H1 (cell line): Measurements from ENCODE around the gene PFN3. TPM values are rescaled to one million over a fixed set of nuclear protein-coding genes. Genes with fewer than 3 reads are reported as not detected.

Experiments
- CTCF ChIA-PET: fragments of 300-600 bp; sonication (Branson Sonifier 250); formaldehyde crosslinking; loops from one replicate; lab custom pipeline; 2021; ENCODE audit not compliant: partially characterized antibody; lab: Charles Lee
- POLR2A ChIA-PET: fragments of 300-600 bp; sonication (Branson Sonifier 250); formaldehyde crosslinking; loops from one replicate; lab custom pipeline; 2021; ENCODE audit warnings: inconsistent platforms; ENCODE audit not compliant: partially characterized antibody; lab: Charles Lee
- DNase-seq, 2 experiments: peaks; one replicate each; pipeline versions ENCODE4 v3.0.0 to v3.0.0-alpha.2; 2010 to 2022; ENCODE audit warnings: low spot score in 2 of 2, low read depth in 1 of 2, mixed read lengths in 1 of 2
- FAIRE-seq: peaks from 2 replicates; lab custom pipeline; 2011; peaks lifted over from hg19 to GRCh38; lab: Jason Lieb, UNC
- H2AFZ ChIP-seq: 2 replicates; pipeline ENCODE4 v1.8.1; 2012; ENCODE audit warnings: low read length, inconsistent platforms
- H2AK5ac ChIP-seq: 2 replicates; pipeline ENCODE4 v1.6.1; 2013; ENCODE audit warnings: low read depth, low read length
- H2BK120ac ChIP-seq: replicated peaks from 2 replicates; pipeline ENCODE3; 2013; ENCODE audit warnings: low read depth, low read length, inconsistent platforms
- H2BK12ac ChIP-seq: 2 replicates; pipeline ENCODE4 v1.6.1; 2013; ENCODE audit warnings: low read depth, low read length
- H2BK15ac ChIP-seq: 2 replicates; pipeline ENCODE4 v1.6.1; 2013; ENCODE audit warnings: low read length
- H2BK20ac ChIP-seq: 2 replicates; pipeline ENCODE4 v1.6.1; 2013; ENCODE audit warnings: low read length
- H2BK5ac ChIP-seq: 2 replicates; pipeline ENCODE4 v1.6.1; 2013; ENCODE audit warnings: low read depth, low read length
- H3K14ac ChIP-seq: 2 replicates; pipeline ENCODE4 v1.6.1; 2013; ENCODE audit warnings: inconsistent platforms; ENCODE audit not compliant: insufficient read length
- H3K18ac ChIP-seq: 2 replicates; pipeline ENCODE4 v1.6.1; 2013; ENCODE audit warnings: low read length; ENCODE audit errors: extremely low read depth
- H3K23ac ChIP-seq: 2 replicates; pipeline ENCODE4 v1.6.1; 2013; ENCODE audit warnings: inconsistent platforms; ENCODE audit not compliant: insufficient read length
- H3K23me2 ChIP-seq: 2 replicates; pipeline ENCODE4 v1.6.1; 2013; ENCODE audit warnings: low read depth, low read length
- H3K27ac ChIP-seq: 2 replicates; pipeline ENCODE4 v1.6.1; 2011; ENCODE audit warnings: low read depth, low read length, inconsistent platforms
- H3K27me3 ChIP-seq, 4 experiments: replicated peaks in 1 of 4; 1 replicate in 1 of 4; 2 replicates in 3 of 4; pipeline versions ENCODE4 v1.6.1 to v1.8.1; 2011 to 2013; ENCODE audit warnings: low read length in 3 of 4, mild to moderate bottlenecking in 3 of 4, inconsistent platforms in 2 of 4, mixed read lengths in 2 of 4, moderate library complexity in 1 of 4; ENCODE audit not compliant: control insufficient read depth in 3 of 4, insufficient read depth in 3 of 4; ENCODE audit errors: extremely low read depth in 1 of 4
- H3K36me3 ChIP-seq, 4 experiments: 2 replicates each; pipeline versions ENCODE4 v1.6.1 to v1.8.1; 2011 to 2013; ENCODE audit warnings: mild to moderate bottlenecking in 4 of 4, low read length in 3 of 4, moderate library complexity in 2 of 4, control low read depth in 1 of 4, inconsistent platforms in 1 of 4; ENCODE audit not compliant: insufficient read depth in 4 of 4, control insufficient read depth in 2 of 4
- H3K4ac ChIP-seq: replicated peaks from 2 replicates; pipeline ENCODE3; 2013; ENCODE audit warnings: low read length, low read depth, mixed read lengths, inconsistent platforms; ENCODE audit not compliant: insufficient read length
- H3K4me1 ChIP-seq, 4 experiments: replicated peaks in 1 of 4; 1 replicate in 1 of 4; 2 replicates in 3 of 4; pipeline versions ENCODE4 v1.6.1 to v1.8.1; 2011 to 2013; ENCODE audit warnings: low read length in 3 of 4, inconsistent platforms in 2 of 4, mixed read lengths in 1 of 4; ENCODE audit not compliant: insufficient read depth in 4 of 4, control insufficient read depth in 3 of 4
- H3K4me2 ChIP-seq, 2 experiments: 2 replicates each; pipeline versions ENCODE4 v1.6.1 to v1.8.1; 2011 to 2013; ENCODE audit warnings: low read depth in 2 of 2, low read length in 2 of 2, control low read depth in 1 of 2, inconsistent platforms in 1 of 2, mild to moderate bottlenecking in 1 of 2; ENCODE audit not compliant: insufficient read depth in 1 of 2
- H3K4me3 ChIP-seq, 4 experiments: fragments of 200-600, 300-600 bp in 1 of 4; sonication (generic), shearing (Covaris generic), sonication (Bioruptor Twin) in 1 of 4; 2 replicates each; pipeline versions ENCODE4 v1.5.1 to v1.8.1; 2011 to 2016; ENCODE audit warnings: low read length in 4 of 4, low read depth in 3 of 4, control low read depth in 2 of 4, inconsistent platforms in 2 of 4, mild to moderate bottlenecking in 2 of 4, mixed read lengths in 1 of 4, moderate library complexity in 1 of 4; ENCODE audit not compliant: insufficient read depth in 2 of 4; ENCODE audit errors: extremely low read depth in 1 of 4
- H3K56ac ChIP-seq: replicated peaks from 2 replicates; pipeline ENCODE3; 2013; ENCODE audit warnings: low read depth, mild to moderate bottlenecking, mixed read lengths, low read length, inconsistent platforms; ENCODE audit not compliant: insufficient read length
- H3K79me1 ChIP-seq: 2 replicates; pipeline ENCODE4 v1.6.1; 2013; ENCODE audit warnings: low read depth, low read length, control low read depth
- H3K79me2 ChIP-seq, 2 experiments: 2 replicates each; pipeline versions ENCODE4 v1.6.1 to v1.8.1; 2012 to 2013; ENCODE audit warnings: low read length in 2 of 2, mild to moderate bottlenecking in 2 of 2, inconsistent platforms in 1 of 2; ENCODE audit not compliant: insufficient read depth in 2 of 2, control insufficient read depth in 1 of 2
- H3K9ac ChIP-seq, 4 experiments: replicated peaks in 1 of 4; 1 replicate in 1 of 4; 2 replicates in 3 of 4; pipeline versions ENCODE4 v1.6.1 to v1.8.1; 2011 to 2013; ENCODE audit warnings: low read depth in 3 of 4, low read length in 3 of 4, control low read depth in 2 of 4, mild to moderate bottlenecking in 2 of 4, moderate library complexity in 2 of 4, inconsistent platforms in 1 of 4; ENCODE audit errors: extremely low read depth in 1 of 4
- H3K9me3 ChIP-seq, 2 experiments: 2 replicates each; pipeline versions ENCODE4 v1.6.1 to v1.8.1; 2012 to 2013; ENCODE audit warnings: mild to moderate bottlenecking in 2 of 2, moderate library complexity in 2 of 2, control low read depth in 1 of 2, inconsistent platforms in 1 of 2, low read depth in 1 of 2, low read length in 1 of 2, mixed read lengths in 1 of 2; ENCODE audit not compliant: insufficient read depth in 2 of 2
- H4K20me1 ChIP-seq, 2 experiments: replicated peaks in 1 of 2; 2 replicates each; pipeline versions ENCODE3 to v1.8.1; 2011 to 2013; ENCODE audit warnings: inconsistent platforms in 2 of 2, low read length in 2 of 2, mild to moderate bottlenecking in 1 of 2; ENCODE audit not compliant: insufficient read depth in 2 of 2, control insufficient read depth in 1 of 2
- H4K5ac ChIP-seq: 2 replicates; pipeline ENCODE4 v1.6.1; 2013; ENCODE audit warnings: low read length, low read depth, mixed read lengths, inconsistent platforms; ENCODE audit not compliant: insufficient read length
- H4K8ac ChIP-seq: 2 replicates; pipeline ENCODE4 v1.8.0; 2013; ENCODE audit warnings: mild to moderate bottlenecking, moderate library complexity, low read length, inconsistent platforms; ENCODE audit not compliant: insufficient read depth; ENCODE audit errors: extremely low read depth
- H4K91ac ChIP-seq: replicated peaks from 2 replicates; pipeline ENCODE3; 2013; ENCODE audit warnings: low read length, mixed read lengths, inconsistent platforms; ENCODE audit not compliant: insufficient read length
- BCL11A ChIP-seq, 2 experiments: IDR thresholded peaks; one replicate each; pipeline ENCODE4 v1.6.1; 2011; ENCODE audit warnings: low read depth in 2 of 2, low read length in 2 of 2, mild to moderate bottlenecking in 2 of 2
- CBX5 ChIP-seq: fragments of 300-800, 300-1000 bp; sonication (generic); IDR thresholded peaks from 2 replicates; pipeline ENCODE4 v1.7.1; 2016; ENCODE audit warnings: antibody characterized with exemption, low read length, low read depth
- CBX8 ChIP-seq: fragments of 300-800, 300-1000 bp; sonication (generic); IDR thresholded peaks from 2 replicates; pipeline ENCODE4 v1.7.1; 2016; ENCODE audit warnings: low read depth, low read length, borderline replicate concordance
- E2F6 ChIP-seq: IDR thresholded peaks from 2 replicates; pipeline ENCODE4 v1.6.1; 2012; ENCODE audit warnings: inconsistent platforms
- EZH2 ChIP-seq: fragments of 200-600 bp; sonication (generic); IDR thresholded peaks from 2 replicates; pipeline ENCODE4 v1.7.1; 2012; ENCODE audit warnings: low read depth, mild to moderate bottlenecking, moderate library complexity, low read length, inconsistent platforms; ENCODE audit not compliant: severe bottlenecking
- MAFK ChIP-seq: IDR thresholded peaks from 2 replicates; pipeline ENCODE4 v1.6.1; 2012; ENCODE audit warnings: low read depth, mild to moderate bottlenecking, improper control_type of control experiment, low read length
- TAF1 ChIP-seq: IDR thresholded peaks from 2 replicates; pipeline ENCODE4 v1.6.1; 2011; ENCODE audit warnings: mild to moderate bottlenecking, low read depth, low read length
- ZNF274 ChIP-seq: IDR thresholded peaks from 2 replicates; pipeline ENCODE4 v1.7.0; 2012; ENCODE audit warnings: low read length, borderline replicate concordance; ENCODE audit errors: extremely low read depth
- WGBS, 2 experiments: shearing (Covaris generic) in 1 of 2; methylation state at CpG; one replicate each; pipeline versions ENCODE4 v1.1.6 to v1.1.7; 2013 to 2015; ENCODE audit warnings: low lambda C conversion rate in 2 of 2, mixed read lengths in 2 of 2, inconsistent platforms in 1 of 2, low coverage in 1 of 2, missing lambda C conversion rate in 1 of 2; ENCODE audit not compliant: insufficient replicate concordance in 2 of 2, insufficient coverage in 1 of 2, insufficient read length in 1 of 2; ENCODE audit errors: extremely low coverage in 1 of 2, missing lambda C conversion rate in 1 of 2; 5-methylcytosine and 5-hydroxymethylcytosine counted together
- polyA plus RNA-seq, 7 experiments: library from polyadenylated mRNA; depleted of rRNA in 3 of 7; stranded (reverse) in 5 of 7; unstranded in 2 of 7; fragments of >200 nt in 5 of 7; fragments of 200-250 nt in 2 of 7; gene quantifications; 1 replicate in 5 of 7; 2 replicates in 1 of 7; 4 replicates in 1 of 7; pipeline versions ENCODE4 v1.2.1 to v1.2.3, GENCODE V29; 2011 to 2013; ENCODE audit warnings: missing spikeins in 2 of 7, mixed read lengths in 2 of 7
- total RNA-seq: library from RNA; stranded (reverse); fragmentation: NEBNext Ultra II Directional; extraction: Animal tissue kit (Norgen Biotek cat#: 25700); gene quantifications from 2 replicates; pipeline ENCODE4 v1.2.1, GENCODE V29; 2021

The PFN3 gene
- total and polyA plus RNA-seq, 2 of the 8 experiments (the other 6 are each of a cell fraction or from before 2014, with no cell fraction given): not detected

- H3K9me3 ChIP-seq: no peaks in the 10 kb centered on the region
- H2AFZ ChIP-seq: no peak overlapping the region
- H3K4me2 ChIP-seq: no peak overlapping the region
- no peaks in the 10 kb centered on the region for H3K79me2 ChIP-seq
- no peak overlapping the region for H3K23ac ChIP-seq
- no peak overlapping the region for H4K91ac ChIP-seq
- H3K14ac ChIP-seq: no peak overlapping the region
- no peak overlapping the region for H2BK12ac ChIP-seq
- H2BK20ac ChIP-seq: no peak overlapping the region
- peaks cover 2% of the 10 kb centered on the region for H3K23me2 ChIP-seq
- H3K36me3 ChIP-seq: peaks cover 2 to 12% (median 5%) of the 10 kb centered on the region in 4 experiments; a peak in 3 of 8 replicates
- 91% methylated on average over 17 of the region's 26 CpGs; no CpG with 5 or more reads in 1 of the 2 experiments for WGBS, 2 experiments
- H3K79me1 ChIP-seq: no peaks in the 10 kb centered on the region; the same call in 1 of the 2 replicates
- H4K20me1 ChIP-seq: peaks cover 0 to 10% of the 10 kb centered on the region in 2 experiments
- H3K9ac ChIP-seq: no peak overlapping the region
- no peak overlapping the region for H2BK120ac ChIP-seq
- H2BK5ac ChIP-seq: no peak overlapping the region
- no peak overlapping the region for H2BK15ac ChIP-seq
- DNase-seq: no peak
- peaks cover 0 to 11% (median 1%) of the 10 kb centered on the region in 4 experiments; a peak in 5 of 7 replicates for H3K27me3 ChIP-seq
- no peak overlapping the region for H2AK5ac ChIP-seq
- no peak for FAIRE-seq
- no peak overlapping the region for H3K56ac ChIP-seq
- no peak overlapping the region for H3K4ac ChIP-seq
- no peak overlapping the region for H3K27ac ChIP-seq
- no peak overlapping the region for H3K4me3 ChIP-seq
- no peak overlapping the region; the same call in 1 of the 2 replicates for H3K18ac ChIP-seq
- no peak overlapping the region for H4K5ac ChIP-seq
- peaks cover 0 to 18% (median 9%) of the 10 kb centered on the region in 4 experiments; a peak in 6 of 7 replicates for H3K4me1 ChIP-seq
- no peak overlapping the region for H4K8ac ChIP-seq
- ChIA-PET CTCF (interaction anchor here (0.6 to 23.6 kb wide), 13 partner anchors 8 to 473 kb away, joined by 3 to 430 read pairs (median 5); partner anchors contain the start of genes F12, GRK6, PFN3 and SLC34A1), POLR2A (interaction anchor here (5.1 to 67.5 kb wide), 5 partner anchors 18 to 56 kb away, joined by 21 to 3349 read pairs (median 143); partner anchors contain the start of genes DBN1, DOK3, GRK6 and PDLIM7)
- no peak for TF ChIP-seq CBX8
- TF ChIP-seq CBX5: no peak
- TF ChIP-seq EZH2: no peak
- no peak for TF ChIP-seq E2F6
- TF ChIP-seq MAFK: no peak
- TF ChIP-seq TAF1: no peak
- no peak for TF ChIP-seq BCL11A (IDR thresholded peaks at IDR 0.05; ENCODE audit: low read depth in 2 of 2, low read length in 2 of 2)
- TF ChIP-seq ZNF274: no peak
Measured at GRCh38 chr5:177440990-177441780, 40.7 kb upstream of the PFN3 start.
